Rectal smooth muscle tissue (tissue), 1 donor: ENCODE results near the gene FUNDC2.

Experiments
- H3K27ac ChIP-seq: one replicate; pipeline ENCODE4 v1.7.0; 2013; ENCODE audit warnings: low read depth, low read length, inconsistent platforms
- H3K27me3 ChIP-seq: one replicate; pipeline ENCODE4 v1.7.0; 2013; ENCODE audit warnings: low read length; ENCODE audit not compliant: control insufficient read depth, insufficient read depth
- H3K36me3 ChIP-seq: one replicate; pipeline ENCODE4 v1.7.0; 2013; ENCODE audit warnings: low read length; ENCODE audit not compliant: control insufficient read depth, insufficient read depth
- H3K4me1 ChIP-seq: one replicate; pipeline ENCODE4 v1.7.0; 2013; ENCODE audit warnings: low read length; ENCODE audit not compliant: control insufficient read depth, insufficient read depth
- H3K4me3 ChIP-seq: one replicate; pipeline ENCODE4 v1.7.0; 2013; ENCODE audit warnings: low read length
- H3K9ac ChIP-seq: one replicate; pipeline ENCODE4 v1.7.0; 2013; ENCODE audit warnings: low read length

The FUNDC2 gene

GRCh38 chrX:155028877-155029291 lies 2.2 kb downstream of the FUNDC2 start:
- peaks cover 3% of the 10 kb centered on the region for H3K4me1 ChIP-seq
- no peak overlapping the region for H3K4me3 ChIP-seq
- no peak overlapping the region for H3K9ac ChIP-seq
- no peaks in the 10 kb centered on the region for H3K27me3 ChIP-seq
- H3K36me3 ChIP-seq: no peaks in the 10 kb centered on the region
- peak overlapping the region; percentile 98 for H3K27ac ChIP-seq

GRCh38 chrX:155031657-155032056 lies 5.0 kb downstream of the FUNDC2 start:
- Histone ChIP-seq H3K9ac (no peak overlapping the region), H3K4me1 (peaks cover 3% of the 10 kb centered on the region), H3K4me3 (no peak overlapping the region), H3K36me3 (no peaks in the 10 kb centered on the region), H3K27me3 (no peaks in the 10 kb centered on the region), H3K27ac (no peak overlapping the region)

GRCh38 chrX:155035688-155036087 lies 9.0 kb downstream of the FUNDC2 start:
- Histone ChIP-seq H3K27ac (no peak overlapping the region), H3K4me3 (no peak overlapping the region), H3K27me3 (no peaks in the 10 kb centered on the region), H3K4me1 (no peaks in the 10 kb centered on the region), H3K36me3 (no peaks in the 10 kb centered on the region), H3K9ac (no peak overlapping the region)

GRCh38 chrX:155046129-155046810 lies 19.6 kb downstream of the FUNDC2 start:
- Histone ChIP-seq H3K27me3 (no peaks in the 10 kb centered on the region), H3K27ac (no peak overlapping the region), H3K4me1 (no peaks in the 10 kb centered on the region), H3K36me3 (no peaks in the 10 kb centered on the region), H3K4me3 (no peak overlapping the region), H3K9ac (no peak overlapping the region)

- no peak overlapping the region for H3K27ac ChIP-seq
- no peak overlapping the region for H3K9ac ChIP-seq
- no peaks in the 10 kb centered on the region for H3K27me3 ChIP-seq
- H3K4me3 ChIP-seq: no peak overlapping the region
- no peaks in the 10 kb centered on the region for H3K4me1 ChIP-seq
- H3K36me3 ChIP-seq: no peaks in the 10 kb centered on the region
These were observed 20.3 kb downstream of the FUNDC2 start for GRCh38 chrX:155046811-155047528.

- no peaks in the 10 kb centered on the region for H3K27me3 ChIP-seq
- H3K36me3 ChIP-seq: no peaks in the 10 kb centered on the region
- no peak overlapping the region for H3K9ac ChIP-seq
- H3K4me1 ChIP-seq: no peaks in the 10 kb centered on the region
- H3K4me3 ChIP-seq: no peak overlapping the region
- H3K27ac ChIP-seq: no peak overlapping the region
These were observed 22.5 kb downstream of the FUNDC2 start for GRCh38 chrX:155048977-155049619.

- no peak overlapping the region for H3K9ac ChIP-seq
- H3K36me3 ChIP-seq: no peaks in the 10 kb centered on the region
- no peak overlapping the region for H3K4me3 ChIP-seq
- H3K27me3 ChIP-seq: peaks cover 3% of the 10 kb centered on the region
- H3K27ac ChIP-seq: no peak overlapping the region
- no peaks in the 10 kb centered on the region for H3K4me1 ChIP-seq
These were observed 26.3 kb downstream of the FUNDC2 start for GRCh38 chrX:155052738-155053498.

GRCh38 chrX:155053656-155054055 lies 27.0 kb downstream of the FUNDC2 start:
- Histone ChIP-seq H3K4me1 (no peaks in the 10 kb centered on the region), H3K9ac (no peak overlapping the region), H3K27me3 (peaks cover 3% of the 10 kb centered on the region), H3K36me3 (no peaks in the 10 kb centered on the region), H3K27ac (no peak overlapping the region), H3K4me3 (no peak overlapping the region)

- no peaks in the 10 kb centered on the region for H3K36me3 ChIP-seq
- H3K4me3 ChIP-seq: no peak overlapping the region
- peaks cover 3% of the 10 kb centered on the region for H3K27me3 ChIP-seq
- H3K9ac ChIP-seq: no peak overlapping the region
- no peaks in the 10 kb centered on the region for H3K4me1 ChIP-seq
- H3K27ac ChIP-seq: no peak overlapping the region
These were observed 27.6 kb downstream of the FUNDC2 start for GRCh38 chrX:155054255-155054654.

GRCh38 chrX:155055494-155055893 lies 28.9 kb downstream of the FUNDC2 start:
- H3K4me1 ChIP-seq: no peaks in the 10 kb centered on the region
- no peak overlapping the region for H3K27ac ChIP-seq
- no peaks in the 10 kb centered on the region for H3K36me3 ChIP-seq
- H3K9ac ChIP-seq: no peak overlapping the region
- peaks cover 3% of the 10 kb centered on the region for H3K27me3 ChIP-seq
- H3K4me3 ChIP-seq: no peak overlapping the region

GRCh38 chrX:155056471-155056870 lies 29.8 kb downstream of the FUNDC2 start:
- H3K9ac ChIP-seq: no peak overlapping the region

More at GRCh38 chrX:155056471-155056870, 29.8 kb downstream of the FUNDC2 start:
- Histone ChIP-seq H3K27me3 (peaks cover 3% of the 10 kb centered on the region), H3K36me3 (no peaks in the 10 kb centered on the region), H3K27ac (peak overlapping the region; percentile 15), H3K4me3 (no peak overlapping the region), H3K4me1 (no peaks in the 10 kb centered on the region)
